Adipocyte (in vitro differentiated cells): ENCODE results near the gene ISG20.

Experiments
- DNase-seq: peaks from one replicate; pipeline ENCODE4 v3.0.0-alpha.2; 2015; ENCODE audit warnings: low read depth
- H3K27me3 ChIP-seq: replicated peaks from 2 replicates; pipeline ENCODE4 v1.7.0; 2013; ENCODE audit warnings: mild to moderate bottlenecking, low read length, moderate library complexity; ENCODE audit not compliant: control insufficient read depth, insufficient read depth
- H3K36me3 ChIP-seq: 2 replicates; pipeline ENCODE4 v1.7.0; 2013; ENCODE audit warnings: low read length, mild to moderate bottlenecking, moderate library complexity; ENCODE audit not compliant: control insufficient read depth, insufficient read depth, severe bottlenecking
- H3K4me1 ChIP-seq: 2 replicates; pipeline ENCODE4 v1.7.0; 2013; ENCODE audit warnings: mild to moderate bottlenecking, low read length, moderate library complexity; ENCODE audit not compliant: control insufficient read depth, insufficient read depth
- H3K4me3 ChIP-seq: 2 replicates; pipeline ENCODE4 v1.7.0; 2013; ENCODE audit warnings: mild to moderate bottlenecking, low read length, moderate library complexity
- H3K9ac ChIP-seq: 2 replicates; pipeline ENCODE4 v1.7.0; 2013; ENCODE audit warnings: mild to moderate bottlenecking, low read length, moderate library complexity
- H3K9me3 ChIP-seq: 2 replicates; pipeline ENCODE4 v1.7.0; 2013; ENCODE audit warnings: mild to moderate bottlenecking, low read length, moderate library complexity; ENCODE audit not compliant: control insufficient read depth

ISG20 gene

GRCh38 chr15:88621789-88622604 lies 16.8 kb upstream of the ISG20 start:
- Histone ChIP-seq H3K36me3 (peaks cover 10% of the 10 kb centered on the region), H3K4me1 (peaks cover 36% of the 10 kb centered on the region), H3K4me3 (peak overlapping the region; percentile 99), H3K9ac (peak overlapping the region; percentile 96), H3K27me3 (no peaks in the 10 kb centered on the region), H3K9me3 (no peaks in the 10 kb centered on the region)
- DNase-seq, result peak; percentile 61

- Histone ChIP-seq H3K9me3 (no peaks in the 10 kb centered on the region), H3K27me3 (no peaks in the 10 kb centered on the region), H3K36me3 (peaks cover 16% of the 10 kb centered on the region), H3K4me1 (peaks cover 36% of the 10 kb centered on the region), H3K4me3 (peak overlapping the region; percentile 99), H3K9ac (peak overlapping the region; percentile 96)
- DNase-seq, result no peak
These were observed 16.2 kb upstream of the ISG20 start for GRCh38 chr15:88622605-88622975.

GRCh38 chr15:88623061-88623460 lies 15.8 kb upstream of the ISG20 start:
- peaks cover 21% of the 10 kb centered on the region for H3K36me3 ChIP-seq

GRCh38 chr15:88623632-88624031 lies 15.2 kb upstream of the ISG20 start:
- H3K4me1 ChIP-seq, result peaks cover 36% of the 10 kb centered on the region
- H3K36me3 ChIP-seq, result peaks cover 26% of the 10 kb centered on the region
- H3K9ac ChIP-seq, result peak overlapping the region; percentile 60
- H3K4me3 ChIP-seq, result peak overlapping the region; percentile 99
- H3K27me3 ChIP-seq, result no peaks in the 10 kb centered on the region
- DNase-seq, result no peak
- no peaks in the 10 kb centered on the region for H3K9me3 ChIP-seq

More at GRCh38 chr15:88623061-88623460, 15.8 kb upstream of the ISG20 start:
- Histone ChIP-seq H3K9ac (peak overlapping the region; percentile 96), H3K9me3 (no peaks in the 10 kb centered on the region), H3K4me1 (peaks cover 36% of the 10 kb centered on the region), H3K4me3 (peak overlapping the region; percentile 99), H3K27me3 (no peaks in the 10 kb centered on the region)
- DNase-seq, result peak; percentile 80

GRCh38 chr15:88624156-88624970 lies 14.5 kb upstream of the ISG20 start:
- peak; percentile 52 for DNase-seq
- Histone ChIP-seq H3K4me3 (peak overlapping the region; percentile 49), H3K27me3 (no peaks in the 10 kb centered on the region), H3K9ac (peak overlapping the region; percentile 60), H3K4me1 (peaks cover 36% of the 10 kb centered on the region), H3K36me3 (peaks cover 34% of the 10 kb centered on the region), H3K9me3 (no peaks in the 10 kb centered on the region)

- no peaks in the 10 kb centered on the region for H3K27me3 ChIP-seq
- DNase-seq, result no peak
- H3K4me3 ChIP-seq, result peak overlapping the region; percentile 49
- H3K9ac ChIP-seq, result peak overlapping the region; percentile 60
- H3K4me1 ChIP-seq, result peaks cover 36% of the 10 kb centered on the region
- peaks cover 40% of the 10 kb centered on the region for H3K36me3 ChIP-seq
- H3K9me3 ChIP-seq, result no peaks in the 10 kb centered on the region
These were observed 13.8 kb upstream of the ISG20 start for GRCh38 chr15:88624971-88625490.

GRCh38 chr15:88625943-88626741 lies 12.7 kb upstream of the ISG20 start:
- no peak overlapping the region for H3K9ac ChIP-seq
- no peak for DNase-seq
- H3K36me3 ChIP-seq, result peaks cover 51% of the 10 kb centered on the region
- no peaks in the 10 kb centered on the region for H3K9me3 ChIP-seq
- H3K27me3 ChIP-seq, result no peaks in the 10 kb centered on the region
- H3K4me3 ChIP-seq, result no peak overlapping the region
- peaks cover 39% of the 10 kb centered on the region for H3K4me1 ChIP-seq

- Histone ChIP-seq H3K4me1 (peaks cover 33% of the 10 kb centered on the region), H3K4me3 (no peak overlapping the region), H3K9ac (no peak overlapping the region), H3K9me3 (no peaks in the 10 kb centered on the region), H3K36me3 (peaks cover 65% of the 10 kb centered on the region), H3K27me3 (no peaks in the 10 kb centered on the region)
- no peak for DNase-seq
These were observed 11.4 kb upstream of the ISG20 start for GRCh38 chr15:88627463-88627862.

- H3K9me3 ChIP-seq, result no peaks in the 10 kb centered on the region
- no peaks in the 10 kb centered on the region for H3K27me3 ChIP-seq
- peaks cover 69% of the 10 kb centered on the region for H3K36me3 ChIP-seq
- no peak for DNase-seq
- H3K4me1 ChIP-seq, result peaks cover 26% of the 10 kb centered on the region
- H3K9ac ChIP-seq, result no peak overlapping the region
- no peak overlapping the region for H3K4me3 ChIP-seq
These were observed 10.7 kb upstream of the ISG20 start for GRCh38 chr15:88628018-88628654.

GRCh38 chr15:88629071-88629470 lies 9.7 kb upstream of the ISG20 start:
- peaks cover 17% of the 10 kb centered on the region for H3K4me1 ChIP-seq
- no peak overlapping the region for H3K9ac ChIP-seq
- DNase-seq, result no peak
- no peaks in the 10 kb centered on the region for H3K27me3 ChIP-seq
- H3K9me3 ChIP-seq, result no peaks in the 10 kb centered on the region
- no peak overlapping the region for H3K4me3 ChIP-seq
- peaks cover 75% of the 10 kb centered on the region for H3K36me3 ChIP-seq
